BJ (cell line): Measurements from ENCODE around the gene UBE2Z. TPM values are rescaled to one million over a fixed set of nuclear protein-coding genes. Genes with fewer than 3 reads are reported as not detected.
"Not testable (repeated sequence)": the region's sequence is repeated elsewhere in the genome, so short reads cannot be mapped to it uniquely, and the experiment has no call there.

ENCODE experiments used
- CTCF ChIA-PET: fragments of 350-600 bp; formaldehyde crosslinking; extraction: SDS; loops from one replicate; lab custom pipeline; 2021; ENCODE audit warnings: antibody characterized with exemption, inconsistent platforms; lab: Yijun Ruan, JAX
- POLR2A ChIA-PET: fragments of 300-600 bp; sonication (Branson Sonifier 250); formaldehyde crosslinking; extraction: SDS; loops from one replicate; lab custom pipeline; 2021; ENCODE audit warnings: antibody characterized with exemption; lab: Charles Lee
- DNase-seq: peaks from one replicate; pipeline ENCODE4 v3.0.0-alpha.2; 2011; ENCODE audit warnings: low read depth
- H3K27me3 ChIP-seq: 2 replicates; pipeline ENCODE4 v1.6.0; 2011; ENCODE audit warnings: low read length; ENCODE audit not compliant: control insufficient read depth, insufficient read depth
- H3K36me3 ChIP-seq: 2 replicates; pipeline ENCODE4 v1.5.1; 2011; ENCODE audit warnings: low read length; ENCODE audit not compliant: control insufficient read depth, insufficient read depth
- H3K4me3 ChIP-seq: 2 replicates; pipeline ENCODE4 v1.5.1; 2011; ENCODE audit warnings: low read depth, mild to moderate bottlenecking, control low read depth, low read length
- polyA plus RNA-seq: library from polyadenylated mRNA; depleted of rRNA; stranded (reverse); fragments of >200 nt; gene quantifications from 2 replicates; pipeline ENCODE4 v1.2.3, GENCODE V29; 2011
- TF ChIP-seq, protein P1 (sequence below): IDR thresholded peaks from 2 replicates; pipeline ENCODE4 v1.5.1; 2011; ENCODE audit warnings: low read depth, mild to moderate bottlenecking, control low read depth, inconsistent platforms, low read length, moderate library complexity; ENCODE audit not compliant: insufficient read depth

The UBE2Z gene
- polyA plus RNA-seq, 1 experiment, result 166 TPM

- Histone ChIP-seq H3K4me3 (no peak overlapping the region), H3K27me3 (no peaks in the 10 kb centered on the region; the same call in 1 of the 2 replicates), H3K36me3 (no peaks in the 10 kb centered on the region)
- ChIA-PET CTCF (interaction anchor here (1.2 to 28.8 kb wide), 5 partner anchors 9 to 198 kb away, joined by 3 to 719 read pairs (median 7); partner anchors contain the start of gene TTLL6), POLR2A (no interaction called here)
- TF ChIP-seq, protein P1, sequence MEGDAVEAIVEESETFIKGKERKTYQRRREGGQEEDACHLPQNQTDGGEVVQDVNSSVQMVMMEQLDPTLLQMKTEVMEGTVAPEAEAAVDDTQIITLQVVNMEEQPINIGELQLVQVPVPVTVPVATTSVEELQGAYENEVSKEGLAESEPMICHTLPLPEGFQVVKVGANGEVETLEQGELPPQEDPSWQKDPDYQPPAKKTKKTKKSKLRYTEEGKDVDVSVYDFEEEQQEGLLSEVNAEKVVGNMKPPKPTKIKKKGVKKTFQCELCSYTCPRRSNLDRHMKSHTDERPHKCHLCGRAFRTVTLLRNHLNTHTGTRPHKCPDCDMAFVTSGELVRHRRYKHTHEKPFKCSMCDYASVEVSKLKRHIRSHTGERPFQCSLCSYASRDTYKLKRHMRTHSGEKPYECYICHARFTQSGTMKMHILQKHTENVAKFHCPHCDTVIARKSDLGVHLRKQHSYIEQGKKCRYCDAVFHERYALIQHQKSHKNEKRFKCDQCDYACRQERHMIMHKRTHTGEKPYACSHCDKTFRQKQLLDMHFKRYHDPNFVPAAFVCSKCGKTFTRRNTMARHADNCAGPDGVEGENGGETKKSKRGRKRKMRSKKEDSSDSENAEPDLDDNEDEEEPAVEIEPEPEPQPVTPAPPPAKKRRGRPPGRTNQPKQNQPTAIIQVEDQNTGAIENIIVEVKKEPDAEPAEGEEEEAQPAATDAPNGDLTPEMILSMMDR, result no peak
- no peak for DNase-seq
Measured at GRCh38 chr17:48869821-48870318, 38.3 kb upstream of the UBE2Z start.

GRCh38 chr17:48871035-48871550 is 37.1 kb upstream of the UBE2Z start:
- H3K27me3 ChIP-seq, result no peaks in the 10 kb centered on the region; the same call in 1 of the 2 replicates
- TF ChIP-seq, protein P1, result no peak
- no peaks in the 10 kb centered on the region for H3K36me3 ChIP-seq
- ChIA-PET POLR2A (no interaction called here), CTCF (interaction anchor here (0.6 to 28.8 kb wide), 7 partner anchors 8 to 199 kb away, joined by 3 to 719 read pairs (median 4); partner anchors contain the start of gene TTLL6)
- no peak for DNase-seq
- no peak overlapping the region for H3K4me3 ChIP-seq

GRCh38 chr17:48871551-48872351 is 36.5 kb upstream of the UBE2Z start:
- ChIA-PET CTCF (interaction anchor here (0.6 to 28.8 kb wide), 5 partner anchors 28 to 200 kb away, joined by 3 to 719 read pairs (median 5); partner anchors contain the start of genes PRAC2 and TTLL6), POLR2A (no interaction called here)
- TF ChIP-seq, protein P1, result no peak
- H3K36me3 ChIP-seq, result no peaks in the 10 kb centered on the region
- H3K4me3 ChIP-seq, result no peak overlapping the region
- no peaks in the 10 kb centered on the region; the same call in 1 of the 2 replicates for H3K27me3 ChIP-seq
- no peak for DNase-seq

DNA sequence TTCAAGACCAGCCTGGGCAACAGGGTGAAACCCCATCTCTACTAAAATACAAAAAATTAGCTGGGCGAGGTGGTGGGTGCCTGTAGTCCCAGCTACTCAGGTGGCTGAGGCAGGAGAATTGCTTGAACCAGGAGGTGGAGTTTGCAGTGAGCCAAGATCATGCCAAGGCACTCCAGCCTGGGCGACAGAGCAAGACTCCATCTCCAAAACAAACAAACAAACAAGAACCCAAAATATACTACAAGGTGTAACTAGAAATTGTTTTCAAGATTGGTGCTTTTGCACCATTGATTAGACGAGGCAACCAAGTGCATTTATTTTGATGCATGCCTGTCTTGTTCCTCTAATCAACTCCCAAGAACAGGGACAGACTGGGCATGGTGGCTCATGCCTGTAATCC is 35.8 kb upstream of the UBE2Z start:
- H3K4me3 ChIP-seq, H3K27me3 ChIP-seq, POLR2A ChIA-PET, DNase-seq, H3K36me3 ChIP-seq: not testable (repeated sequence)
- CTCF ChIA-PET, result interaction anchor here (1.3 to 28.8 kb wide), 4 partner anchors 59 to 201 kb away, joined by 5 to 719 read pairs (median 7); partner anchors contain the start of genes PRAC2 and TTLL6

DNA sequence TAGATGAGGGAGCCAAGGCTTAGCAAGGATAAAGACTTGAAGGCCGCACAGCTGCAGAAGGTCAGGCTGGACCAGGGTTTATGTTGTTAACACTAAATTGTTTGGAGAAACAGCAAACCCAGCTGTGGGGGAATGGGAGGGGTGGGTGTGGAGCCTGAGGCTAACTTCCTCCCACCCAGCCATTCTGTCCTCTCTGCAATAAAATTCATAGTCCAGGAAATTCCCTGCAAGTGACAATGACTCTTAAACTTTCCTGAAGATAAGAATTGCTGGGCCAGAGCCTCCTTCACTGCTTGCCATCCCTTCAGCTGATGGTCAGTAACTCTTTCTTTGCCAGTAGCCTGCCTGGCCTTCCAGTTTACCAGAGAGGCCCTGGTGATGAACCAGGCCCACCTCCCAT is 35.0 kb upstream of the UBE2Z start:
- Histone ChIP-seq H3K36me3 (no peaks in the 10 kb centered on the region), H3K4me3 (no peak overlapping the region), H3K27me3 (no peaks in the 10 kb centered on the region; the same call in 1 of the 2 replicates)
- POLR2A ChIA-PET, result no interaction called here
- TF ChIP-seq, protein P1, result no peak
- CTCF ChIA-PET, result interaction anchor here (1.1 to 28.8 kb wide), 7 partner anchors 11 to 195 kb away, joined by 4 to 719 read pairs (median 5); partner anchors contain the start of genes ATP5MC1, PRAC2 and TTLL6
- no peak for DNase-seq
